K562 (cell line): ENCODE measurements around the gene STC2. TPM values are rescaled to one million over a fixed set of nuclear protein-coding genes. Genes with fewer than 3 reads are reported as not detected.

ENCODE experiments used
- BRF2 ChIP-seq: IDR thresholded peaks from 3 replicates; pipeline ENCODE4 v1.6.1; 2011; ENCODE audit warnings: borderline replicate concordance, mild to moderate bottlenecking; ENCODE audit not compliant: insufficient read length, insufficient read depth
- C11orf30 ChIP-seq: fragments of 450-650 bp; IDR thresholded peaks from 2 replicates; pipeline ENCODE4 v1.6.1; 2016; ENCODE audit warnings: low read depth, mild to moderate bottlenecking
- CHD7 ChIP-seq: fragments of 200-600 bp; sonication (generic); IDR thresholded peaks from one replicate; pipeline ENCODE4 v1.6.1; 2012; ENCODE audit warnings: mild to moderate bottlenecking, low read depth, low read length, inconsistent platforms
- E2F8 ChIP-seq: fragments of 450-650 bp; IDR thresholded peaks from 2 replicates; pipeline ENCODE4 v1.7.1; 2018; ENCODE audit warnings: mild to moderate bottlenecking, low read depth; ENCODE audit not compliant: partially characterized antibody
- HDAC2 ChIP-seq: fragments of 450-650 bp; IDR thresholded peaks from 2 replicates; pipeline ENCODE4 v1.6.1; 2016; ENCODE audit warnings: mild to moderate bottlenecking
- TSHZ1 ChIP-seq: fragments of 250-450 bp; sonication (Bioruptor Pico); IDR thresholded peaks from 2 replicates; pipeline ENCODE4 v1.4.0; 2020; ENCODE audit warnings: mild to moderate bottlenecking, moderate library complexity
- ZNF146 ChIP-seq: IDR thresholded peaks from one replicate; pipeline ENCODE4 v1.6.1; 2018; ENCODE audit warnings: missing compliant biosample characterization; ENCODE audit not compliant: unreplicated experiment
- polyA plus RNA-seq, 8 experiments: library from polyadenylated mRNA; depleted of rRNA in 4 of 8; stranded (reverse) in 5 of 8; unstranded in 3 of 8; fragments of >200 nt; fragmentation: Nextera tagmentation in 2 of 8; fragmentation: Illumina TruSeq in 1 of 8; extraction: Ambion mirVana in 2 of 8; extraction: Trizol in 1 of 8; gene quantifications; 2 replicates each; pipeline versions ENCODE4 v1.2.1 to v1.2.3, GENCODE V29; 2011 to 2014; ENCODE audit warnings: inconsistent platforms in 1 of 8, missing spikeins in 1 of 8
- total RNA-seq, 7 experiments: library from RNA; depleted of rRNA in 6 of 7; stranded (reverse); fragments of >200 nt in 6 of 7; fragmentation: Illumina TruSeq in 2 of 7; extraction: Trizol in 2 of 7; gene quantifications; 2 replicates each; pipeline versions ENCODE4 v1.2.1 to v1.2.3, GENCODE V29; 2011 to 2021; ENCODE audit warnings: low replicate concordance in 1 of 7

Gene STC2
- total and polyA plus RNA-seq, 9 of the 15 experiments (the other 6 are each of a cell fraction or from before 2014, with no cell fraction given), result 0.62 to 31.7 (median 7.4) TPM

GRCh38 chr5:173331956-173332479 is 3.8 kb upstream of the STC2 start (continued):
- no peak for TF ChIP-seq CHD7
- no peak for TF ChIP-seq TSHZ1 (CRISPR knock-in tag)
- TF ChIP-seq E2F8, result no peak
- peak; percentile 55; the same call in 1 of the 2 replicates for TF ChIP-seq HDAC2
- TF ChIP-seq C11orf30, result peak; percentile 81
- TF ChIP-seq ZNF146, result no peak
- no peak for TF ChIP-seq BRF2
